SK-N-SH (cell line): ENCODE data around the gene CFAP100. TPM values are rescaled to one million over a fixed set of nuclear protein-coding genes. Genes with fewer than 3 reads are reported as not detected.

Source experiments
- CTCF ChIA-PET: fragments of 300-600, 350-600 bp; formaldehyde crosslinking; extraction: SDS; loops from one replicate; lab custom pipeline; 2021; lab: Yijun Ruan, JAX
- POLR2A ChIA-PET: fragments of 350-600 bp; sonication (Branson Sonifier 250); formaldehyde crosslinking; extraction: SDS; loops from one replicate; lab custom pipeline; 2020; ENCODE audit warnings: antibody characterized with exemption, inconsistent platforms; lab: Yijun Ruan, JAX
- DNase-seq: peaks from one replicate; pipeline ENCODE4 v3.0.0; 2012
- H2AFZ ChIP-seq: fragments of 200-600 bp; sonication (generic); 2 replicates; pipeline ENCODE4 v1.8.1; 2016; ENCODE audit warnings: antibody characterized with exemption, mild to moderate bottlenecking, low read depth
- H3F3A ChIP-seq: fragments of 200-600 bp; sonication (generic); replicated peaks from 2 replicates; pipeline ENCODE3; 2016; ENCODE audit warnings: antibody characterized with exemption, mild to moderate bottlenecking; ENCODE audit not compliant: insufficient read depth
- H3K27ac ChIP-seq, 2 experiments: fragments of 200-500 bp in 1 of 2; fragments of 200-600 bp in 1 of 2; sonication (Bioruptor generic) in 1 of 2; sonication (generic), shearing (Covaris generic) in 1 of 2; 2 replicates each; pipeline versions ENCODE4 v1.5.1 to v1.6.1; 2014 to 2016; ENCODE audit warnings: low read depth in 2 of 2, inconsistent platforms in 1 of 2, low read length in 1 of 2, mild to moderate bottlenecking in 1 of 2, mixed read lengths in 1 of 2
- H3K27me3 ChIP-seq: fragments of 200-600 bp; sonication (generic), shearing (Covaris generic); 2 replicates; pipeline ENCODE4 v1.6.1; 2016; ENCODE audit warnings: mixed run types; ENCODE audit not compliant: insufficient read depth
- H3K36me3 ChIP-seq, 2 experiments: fragments of 200-500 bp in 1 of 2; fragments of 200-600 bp in 1 of 2; sonication (Bioruptor generic) in 1 of 2; sonication (generic) in 1 of 2; replicated peaks in 1 of 2; 2 replicates each; pipeline versions ENCODE3 to v1.5.1; 2014 to 2016; ENCODE audit warnings: low read length in 1 of 2, mild to moderate bottlenecking in 1 of 2; ENCODE audit not compliant: insufficient read depth in 2 of 2, control insufficient read depth in 1 of 2
- H3K4me1 ChIP-seq, 2 experiments: fragments of 200-500 bp in 1 of 2; fragments of 200-600 bp in 1 of 2; sonication (Bioruptor generic) in 1 of 2; sonication (generic), shearing (Covaris generic) in 1 of 2; 2 replicates each; pipeline versions ENCODE4 v1.5.1 to v1.6.1; 2014 to 2016; ENCODE audit warnings: low read depth in 1 of 2, low read length in 1 of 2, mixed run types in 1 of 2; ENCODE audit not compliant: insufficient read depth in 2 of 2, control insufficient read depth in 1 of 2
- H3K4me2 ChIP-seq: fragments of 200-600 bp; sonication (generic), shearing (Covaris generic); 2 replicates; pipeline ENCODE4 v1.6.1; 2017; ENCODE audit warnings: mixed run types
- H3K4me3 ChIP-seq, 2 experiments: fragments of 200-500 bp in 1 of 2; fragments of 200-600 bp in 1 of 2; sonication (Bioruptor generic) in 1 of 2; sonication (generic), shearing (Covaris generic) in 1 of 2; 2 replicates each; pipeline versions ENCODE4 v1.5.1 to v1.8.1; 2014 to 2016; ENCODE audit warnings: low read depth in 2 of 2, inconsistent platforms in 1 of 2, low read length in 1 of 2, mild to moderate bottlenecking in 1 of 2, mixed read lengths in 1 of 2, moderate library complexity in 1 of 2
- H3K79me2 ChIP-seq: fragments of 200-600 bp; sonication (generic); 2 replicates; pipeline ENCODE4 v1.8.1; 2017; ENCODE audit warnings: mild to moderate bottlenecking; ENCODE audit not compliant: insufficient read depth
- H3K9ac ChIP-seq: fragments of 200-600 bp; sonication (generic); 2 replicates; pipeline ENCODE4 v1.6.1; 2017; ENCODE audit warnings: mixed run types
- H3K9me2 ChIP-seq: fragments of 200-600 bp; sonication (generic); 2 replicates; pipeline ENCODE4 v1.6.1; 2017; ENCODE audit warnings: mixed run types
- H3K9me3 ChIP-seq: fragments of 200-600 bp; sonication (generic); 2 replicates; pipeline ENCODE4 v1.6.1; 2017; ENCODE audit warnings: mixed run types, mild to moderate bottlenecking, moderate library complexity
- H4K20me1 ChIP-seq: fragments of 200-600 bp; sonication (generic); 2 replicates; pipeline ENCODE4 v1.6.1; 2017; ENCODE audit warnings: mild to moderate bottlenecking, mixed run types; ENCODE audit not compliant: insufficient read depth
- ELF1 ChIP-seq: IDR thresholded peaks from 2 replicates; pipeline ENCODE4 v1.4.0; 2012
- EP300 ChIP-seq, 2 experiments: IDR thresholded peaks; 2 replicates each; pipeline versions ENCODE4 v1.4.0 to v1.6.1; 2012; ENCODE audit warnings: borderline replicate concordance in 1 of 2, low read depth in 1 of 2, low read length in 1 of 2
- EZH2phosphoT487 ChIP-seq: fragments of 200-600 bp; sonication (generic); IDR thresholded peaks from 2 replicates; pipeline ENCODE4 v1.6.1; 2017; ENCODE audit warnings: low read depth, mixed run types, mild to moderate bottlenecking, antibody characterized with exemption, moderate library complexity, borderline replicate concordance
- FOXJ3 ChIP-seq: sonication (generic); formaldehyde crosslinking; IDR thresholded peaks from 2 replicates; pipeline ENCODE4 v1.5.1; 2020; ENCODE audit warnings: mild to moderate bottlenecking, missing genetic modification reagents
- GABPA ChIP-seq: IDR thresholded peaks from 2 replicates; pipeline ENCODE4 v1.4.0; 2012; ENCODE audit warnings: low read depth, mild to moderate bottlenecking
- JUND ChIP-seq: IDR thresholded peaks from 2 replicates; pipeline ENCODE4 v1.4.0; 2012
- MXI1 ChIP-seq: IDR thresholded peaks from 2 replicates; pipeline ENCODE4 v1.6.1; 2012; ENCODE audit warnings: mild to moderate bottlenecking, low read depth, low read length, improper control_type of control experiment
- POLR2AphosphoS5 ChIP-seq: IDR thresholded peaks from 2 replicates; pipeline ENCODE4 v1.6.1; 2012; ENCODE audit warnings: low read depth, low read length
- RFX5 ChIP-seq: IDR thresholded peaks from 2 replicates; pipeline ENCODE4 v1.6.1; 2012; ENCODE audit warnings: mild to moderate bottlenecking, improper control_type of control experiment, low read length
- RXRA ChIP-seq: IDR thresholded peaks from 2 replicates; pipeline ENCODE4 v1.4.0; 2012; ENCODE audit warnings: low read depth, mild to moderate bottlenecking, borderline replicate concordance
- SIN3A ChIP-seq: IDR thresholded peaks from 2 replicates; pipeline ENCODE4 v1.6.1; 2012; ENCODE audit warnings: low read depth, mild to moderate bottlenecking, low read length, moderate library complexity, borderline replicate concordance
- TAF1 ChIP-seq: IDR thresholded peaks from 2 replicates; pipeline ENCODE4 v1.6.1; 2012; ENCODE audit warnings: low read depth, mild to moderate bottlenecking, low read length, moderate library complexity, borderline replicate concordance
- TEAD4 ChIP-seq: IDR thresholded peaks from 2 replicates; pipeline ENCODE4 v1.4.0; 2012; ENCODE audit warnings: mild to moderate bottlenecking, borderline replicate concordance; ENCODE audit not compliant: insufficient read depth
- YY1 ChIP-seq: IDR thresholded peaks from 2 replicates; pipeline ENCODE4 v1.4.0; 2012; ENCODE audit warnings: low read depth, mild to moderate bottlenecking
- WGBS: methylation state at CpG from one replicate; pipeline ENCODE4 v1.1.6; 2017; ENCODE audit warnings: low lambda C conversion rate; 5-methylcytosine and 5-hydroxymethylcytosine counted together
- polyA plus RNA-seq, 3 experiments: library from polyadenylated mRNA; depleted of rRNA; stranded (reverse); fragments of >200 nt; gene quantifications; 2 replicates each; pipeline ENCODE4 v1.2.3, GENCODE V29; 2012
- TF ChIP-seq, protein P1 (sequence below): IDR thresholded peaks from 2 replicates; pipeline ENCODE4 v1.4.0; 2012; ENCODE audit warnings: low read depth, borderline replicate concordance
- TF ChIP-seq, protein P2 (sequence below): fragments of 150-350 bp; IDR thresholded peaks from 2 replicates; pipeline ENCODE4 v1.6.1; 2017; ENCODE audit warnings: antibody characterized with exemption, low read length, low read depth, borderline replicate concordance
- TF ChIP-seq, protein P3 (sequence below): IDR thresholded peaks from 2 replicates; pipeline ENCODE4 v1.6.1; 2012; ENCODE audit warnings: mild to moderate bottlenecking, low read depth, low read length, moderate library complexity

The CFAP100 gene
- polyA plus RNA-seq, 1 of the 3 experiments (the other 2 are of a cell fraction), result not detected

DNA sequence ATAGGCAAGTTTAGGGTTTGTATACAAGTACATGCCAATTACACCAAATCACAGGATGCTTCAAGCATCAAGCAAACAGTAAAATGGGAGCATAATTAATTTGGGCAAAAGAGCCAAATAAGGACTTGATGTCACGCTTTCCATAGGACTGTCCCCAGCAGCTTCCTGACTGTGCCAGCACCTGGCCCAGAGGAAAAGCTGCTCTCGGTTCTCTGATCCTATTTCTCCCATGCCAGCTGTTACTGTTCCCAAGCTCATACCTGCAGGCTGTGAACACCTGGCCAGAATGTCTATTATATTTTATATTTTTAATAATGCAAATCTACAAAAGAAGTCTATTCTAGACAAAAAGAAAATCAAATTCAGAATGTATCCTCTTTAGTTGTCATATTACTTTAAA lies 68.8 kb downstream of the CFAP100 start:
- Histone ChIP-seq H3K36me3 (peaks cover 36 to 96% of the 10 kb centered on the region in 2 experiments), H4K20me1 (peaks cover 15% of the 10 kb centered on the region; the same call in 1 of the 2 replicates), H3F3A (no peaks in the 10 kb centered on the region), H3K27ac (no peak overlapping the region), H3K27me3 (no peaks in the 10 kb centered on the region), H3K9me2 (no peaks in the 10 kb centered on the region), H3K4me2 (no peak overlapping the region), H3K9me3 (no peaks in the 10 kb centered on the region), H3K4me3 (no peak overlapping the region), H3K79me2 (peaks cover 14% of the 10 kb centered on the region; the same call in 1 of the 2 replicates), H3K4me1 (no peaks in the 10 kb centered on the region; a peak in 1 of 4 replicates), H3K9ac (no peak overlapping the region), H2AFZ (no peak overlapping the region)
- DNase-seq, result no peak
- CTCF ChIA-PET, result interaction anchor here (1.1 to 4.1 kb wide), 3 partner anchors 12 to 21 kb away, joined by 3 to 20 read pairs (median 3); partner anchors contain the start of gene ZXDC
- POLR2A ChIA-PET, result no interaction called here
- TF ChIP-seq EZH2phosphoT487 (no peak), EP300 (IDR thresholded peaks at IDR 0.05; ENCODE audit: borderline replicate concordance in 1 of 2, low read depth in 1 of 2, low read length in 1 of 2) (no peak), MXI1 (no peak), RXRA (no peak), JUND (no peak), FOXJ3 (CRISPR knock-in tag) (no peak), YY1 (no peak), RFX5 (no peak), ELF1 (no peak), POLR2AphosphoS5 (no peak), TEAD4 (no peak), GABPA (no peak), SIN3A (no peak), TAF1 (no peak)
- TF ChIP-seq, protein P1, sequence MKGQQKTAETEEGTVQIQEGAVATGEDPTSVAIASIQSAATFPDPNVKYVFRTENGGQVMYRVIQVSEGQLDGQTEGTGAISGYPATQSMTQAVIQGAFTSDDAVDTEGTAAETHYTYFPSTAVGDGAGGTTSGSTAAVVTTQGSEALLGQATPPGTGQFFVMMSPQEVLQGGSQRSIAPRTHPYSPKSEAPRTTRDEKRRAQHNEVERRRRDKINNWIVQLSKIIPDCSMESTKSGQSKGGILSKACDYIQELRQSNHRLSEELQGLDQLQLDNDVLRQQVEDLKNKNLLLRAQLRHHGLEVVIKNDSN, result no peak
- TF ChIP-seq, protein P2, sequence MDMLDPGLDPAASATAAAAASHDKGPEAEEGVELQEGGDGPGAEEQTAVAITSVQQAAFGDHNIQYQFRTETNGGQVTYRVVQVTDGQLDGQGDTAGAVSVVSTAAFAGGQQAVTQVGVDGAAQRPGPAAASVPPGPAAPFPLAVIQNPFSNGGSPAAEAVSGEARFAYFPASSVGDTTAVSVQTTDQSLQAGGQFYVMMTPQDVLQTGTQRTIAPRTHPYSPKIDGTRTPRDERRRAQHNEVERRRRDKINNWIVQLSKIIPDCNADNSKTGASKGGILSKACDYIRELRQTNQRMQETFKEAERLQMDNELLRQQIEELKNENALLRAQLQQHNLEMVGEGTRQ, result no peak
- TF ChIP-seq, protein P3, sequence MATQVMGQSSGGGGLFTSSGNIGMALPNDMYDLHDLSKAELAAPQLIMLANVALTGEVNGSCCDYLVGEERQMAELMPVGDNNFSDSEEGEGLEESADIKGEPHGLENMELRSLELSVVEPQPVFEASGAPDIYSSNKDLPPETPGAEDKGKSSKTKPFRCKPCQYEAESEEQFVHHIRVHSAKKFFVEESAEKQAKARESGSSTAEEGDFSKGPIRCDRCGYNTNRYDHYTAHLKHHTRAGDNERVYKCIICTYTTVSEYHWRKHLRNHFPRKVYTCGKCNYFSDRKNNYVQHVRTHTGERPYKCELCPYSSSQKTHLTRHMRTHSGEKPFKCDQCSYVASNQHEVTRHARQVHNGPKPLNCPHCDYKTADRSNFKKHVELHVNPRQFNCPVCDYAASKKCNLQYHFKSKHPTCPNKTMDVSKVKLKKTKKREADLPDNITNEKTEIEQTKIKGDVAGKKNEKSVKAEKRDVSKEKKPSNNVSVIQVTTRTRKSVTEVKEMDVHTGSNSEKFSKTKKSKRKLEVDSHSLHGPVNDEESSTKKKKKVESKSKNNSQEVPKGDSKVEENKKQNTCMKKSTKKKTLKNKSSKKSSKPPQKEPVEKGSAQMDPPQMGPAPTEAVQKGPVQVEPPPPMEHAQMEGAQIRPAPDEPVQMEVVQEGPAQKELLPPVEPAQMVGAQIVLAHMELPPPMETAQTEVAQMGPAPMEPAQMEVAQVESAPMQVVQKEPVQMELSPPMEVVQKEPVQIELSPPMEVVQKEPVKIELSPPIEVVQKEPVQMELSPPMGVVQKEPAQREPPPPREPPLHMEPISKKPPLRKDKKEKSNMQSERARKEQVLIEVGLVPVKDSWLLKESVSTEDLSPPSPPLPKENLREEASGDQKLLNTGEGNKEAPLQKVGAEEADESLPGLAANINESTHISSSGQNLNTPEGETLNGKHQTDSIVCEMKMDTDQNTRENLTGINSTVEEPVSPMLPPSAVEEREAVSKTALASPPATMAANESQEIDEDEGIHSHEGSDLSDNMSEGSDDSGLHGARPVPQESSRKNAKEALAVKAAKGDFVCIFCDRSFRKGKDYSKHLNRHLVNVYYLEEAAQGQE, result no peak
- 96% methylated on average over 2 of the region's 2 CpGs for WGBS
